Mesothelial cell of epicardium (in vitro differentiated cells): ENCODE data around the gene MYRF. TPM values are rescaled to one million over a fixed set of nuclear protein-coding genes. Genes with fewer than 3 reads are reported as not detected.

Experiments
- DNase-seq, 2 experiments: peaks; one replicate each; pipeline ENCODE4 v3.0.0; 2021; ENCODE audit warnings: low spot score in 2 of 2; ENCODE audit not compliant: unreplicated experiment in 2 of 2
- H3K27ac Mint-ChIP-seq: 2 replicates; pipeline ENCODE4 v1.8.0; 2021; ENCODE audit warnings: mixed read lengths
- H3K27me3 Mint-ChIP-seq: 2 replicates; pipeline ENCODE4 v1.8.0; 2021; ENCODE audit warnings: low read depth, mixed read lengths
- H3K36me3 Mint-ChIP-seq: 2 replicates; pipeline ENCODE4 v1.8.0; 2021; ENCODE audit warnings: mixed read lengths
- H3K4me1 Mint-ChIP-seq: 2 replicates; pipeline ENCODE4 v1.8.0; 2021; ENCODE audit warnings: mixed read lengths
- H3K4me3 Mint-ChIP-seq: 2 replicates; pipeline ENCODE4 v1.8.0; 2021; ENCODE audit warnings: mild to moderate bottlenecking, moderate library complexity, mixed read lengths
- H3K9me3 Mint-ChIP-seq: 2 replicates; pipeline ENCODE4 v1.8.0; 2021; ENCODE audit warnings: mixed read lengths
- total RNA-seq: library from RNA; stranded (reverse); gene quantifications from 3 replicates; pipeline ENCODE4 v1.2.1, GENCODE V29; 2021
- TF ChIP-seq, protein P1 (sequence below): fragments of 200-600 bp; sonication (generic); IDR thresholded peaks from one replicate; pipeline ENCODE4 v1.5.0; 2021; ENCODE audit warnings: antibody characterized with exemption; ENCODE audit not compliant: unreplicated experiment

Gene MYRF
- total RNA-seq, 1 donor from 2014 or later = 428 TPM

DNA sequence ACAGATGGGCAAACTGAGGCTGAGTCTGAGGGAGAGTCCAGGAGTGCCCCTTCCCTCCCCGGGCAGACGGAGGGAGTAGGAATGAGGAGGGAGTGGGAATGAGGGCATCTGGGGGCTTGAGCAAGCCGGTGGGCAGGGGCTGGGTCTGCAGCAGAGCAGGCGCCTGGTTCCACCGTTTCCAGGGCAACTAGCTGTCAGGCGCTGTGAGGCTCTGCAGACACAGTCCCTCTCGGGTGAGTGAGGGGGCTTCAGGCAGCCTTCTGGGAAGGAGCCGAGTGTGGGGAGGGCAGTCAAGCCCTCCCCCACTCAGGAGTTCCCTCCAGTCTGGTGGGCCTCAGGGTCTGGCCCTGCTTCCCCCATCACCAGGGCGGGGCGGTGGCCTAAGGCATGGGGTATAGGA is 20.9 kb downstream of the MYRF start:
- TF ChIP-seq, protein P1, sequence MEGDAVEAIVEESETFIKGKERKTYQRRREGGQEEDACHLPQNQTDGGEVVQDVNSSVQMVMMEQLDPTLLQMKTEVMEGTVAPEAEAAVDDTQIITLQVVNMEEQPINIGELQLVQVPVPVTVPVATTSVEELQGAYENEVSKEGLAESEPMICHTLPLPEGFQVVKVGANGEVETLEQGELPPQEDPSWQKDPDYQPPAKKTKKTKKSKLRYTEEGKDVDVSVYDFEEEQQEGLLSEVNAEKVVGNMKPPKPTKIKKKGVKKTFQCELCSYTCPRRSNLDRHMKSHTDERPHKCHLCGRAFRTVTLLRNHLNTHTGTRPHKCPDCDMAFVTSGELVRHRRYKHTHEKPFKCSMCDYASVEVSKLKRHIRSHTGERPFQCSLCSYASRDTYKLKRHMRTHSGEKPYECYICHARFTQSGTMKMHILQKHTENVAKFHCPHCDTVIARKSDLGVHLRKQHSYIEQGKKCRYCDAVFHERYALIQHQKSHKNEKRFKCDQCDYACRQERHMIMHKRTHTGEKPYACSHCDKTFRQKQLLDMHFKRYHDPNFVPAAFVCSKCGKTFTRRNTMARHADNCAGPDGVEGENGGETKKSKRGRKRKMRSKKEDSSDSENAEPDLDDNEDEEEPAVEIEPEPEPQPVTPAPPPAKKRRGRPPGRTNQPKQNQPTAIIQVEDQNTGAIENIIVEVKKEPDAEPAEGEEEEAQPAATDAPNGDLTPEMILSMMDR = no peak
- H3K27me3 Mint-ChIP-seq = no peaks in the 10 kb centered on the region
- DNase-seq = peak; percentile 66 to 83
- H3K27ac Mint-ChIP-seq = peak overlapping the region; percentile 99
- no peaks in the 10 kb centered on the region for H3K9me3 Mint-ChIP-seq
- H3K36me3 Mint-ChIP-seq = peaks cover 17% of the 10 kb centered on the region
- H3K4me3 Mint-ChIP-seq = peak overlapping the region; percentile 38
- peaks cover 68% of the 10 kb centered on the region for H3K4me1 Mint-ChIP-seq

DNA sequence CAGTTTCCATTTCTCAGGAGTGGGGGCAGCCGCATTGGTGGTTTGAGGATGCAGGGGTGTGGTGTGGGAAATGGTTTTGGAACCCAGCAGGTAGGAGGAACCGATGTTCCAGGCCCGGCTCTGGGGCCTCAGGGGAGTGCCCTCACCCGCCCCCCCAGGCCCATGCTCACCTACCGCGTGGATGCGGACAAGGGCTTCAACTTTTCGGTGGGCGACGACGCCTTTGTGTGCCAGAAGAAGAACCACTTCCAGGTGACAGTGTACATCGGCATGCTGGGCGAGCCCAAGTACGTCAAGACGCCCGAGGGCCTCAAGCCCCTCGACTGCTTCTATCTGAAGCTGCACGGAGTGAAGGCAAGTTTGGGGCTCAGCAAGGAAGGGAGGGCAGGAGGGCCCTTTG is 21.4 kb downstream of the MYRF start:
- peaks cover 65% of the 10 kb centered on the region for H3K4me1 Mint-ChIP-seq
- no peaks in the 10 kb centered on the region for H3K27me3 Mint-ChIP-seq
- H3K36me3 Mint-ChIP-seq = peaks cover 22% of the 10 kb centered on the region
- TF ChIP-seq, protein P1 = no peak
- no peak for DNase-seq
- peak overlapping the region; percentile 99 for H3K27ac Mint-ChIP-seq
- H3K4me3 Mint-ChIP-seq = peak overlapping the region; percentile 38
- no peaks in the 10 kb centered on the region for H3K9me3 Mint-ChIP-seq

- peak overlapping the region; percentile 24 for H3K4me3 Mint-ChIP-seq
- H3K36me3 Mint-ChIP-seq = peaks cover 22% of the 10 kb centered on the region
- H3K27ac Mint-ChIP-seq = peak overlapping the region; percentile 99
- no peaks in the 10 kb centered on the region for H3K9me3 Mint-ChIP-seq
- TF ChIP-seq, protein P1 = no peak
- no peak for DNase-seq
- no peaks in the 10 kb centered on the region for H3K27me3 Mint-ChIP-seq
- H3K4me1 Mint-ChIP-seq = peaks cover 63% of the 10 kb centered on the region
These were observed 22.0 kb downstream of the MYRF start for GRCh38 chr11:61774411-61774810.

- no peaks in the 10 kb centered on the region for H3K9me3 Mint-ChIP-seq
- H3K4me1 Mint-ChIP-seq = peaks cover 57% of the 10 kb centered on the region
- TF ChIP-seq, protein P1 = no peak
- H3K27ac Mint-ChIP-seq = peak overlapping the region; percentile 99
- no peaks in the 10 kb centered on the region for H3K27me3 Mint-ChIP-seq
- no peak overlapping the region for H3K4me3 Mint-ChIP-seq
- H3K36me3 Mint-ChIP-seq = peaks cover 25% of the 10 kb centered on the region
- no peak for DNase-seq
These were observed 22.7 kb downstream of the MYRF start for GRCh38 chr11:61775106-61775505.

DNA sequence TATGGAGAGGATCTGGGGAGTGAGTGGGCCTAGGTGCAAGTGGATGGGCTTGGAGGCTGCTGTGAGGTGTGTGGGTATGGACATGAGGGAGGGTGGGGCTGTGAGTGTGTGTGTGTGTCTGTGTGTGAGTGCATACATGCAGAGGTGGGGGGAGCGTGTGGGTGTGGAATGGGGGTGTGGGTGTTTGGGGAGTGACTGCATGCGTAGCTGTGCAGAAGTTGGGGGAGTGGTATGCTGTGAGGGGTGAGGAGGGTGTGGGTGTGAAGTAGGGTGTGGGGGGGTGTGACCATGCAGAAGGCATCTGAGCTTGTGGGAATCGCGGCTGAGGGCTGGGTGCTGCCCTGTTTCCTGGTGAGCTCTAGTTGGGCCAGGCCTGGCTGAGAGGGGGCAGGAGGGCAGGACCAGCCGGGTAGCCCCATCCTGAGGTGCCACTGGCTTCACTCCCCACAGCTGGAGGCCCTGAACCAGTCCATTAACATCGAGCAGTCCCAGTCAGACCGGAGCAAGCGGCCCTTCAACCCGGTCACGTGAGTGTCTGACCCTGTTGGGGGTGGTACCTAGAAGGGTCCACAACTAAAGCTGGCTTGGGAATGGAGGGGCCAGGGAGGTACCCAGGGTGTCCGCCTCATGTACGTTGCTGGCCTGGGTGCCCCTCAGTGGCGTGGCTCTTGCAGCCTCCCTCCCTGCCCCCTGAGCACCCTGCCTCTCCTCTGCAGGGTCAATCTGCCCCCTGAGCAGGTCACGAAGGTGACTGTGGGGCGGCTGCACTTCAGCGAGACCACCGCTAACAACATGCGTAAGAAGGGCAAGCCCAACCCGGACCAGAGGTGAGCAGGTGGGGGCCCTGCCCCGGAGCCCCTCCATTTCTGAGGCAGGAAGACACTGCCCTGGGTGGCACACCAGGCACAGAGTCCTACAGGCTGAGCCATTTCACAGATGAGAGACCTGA is 23.4 kb downstream of the MYRF start:
- peak overlapping the region; percentile 99 for H3K27ac Mint-ChIP-seq
- H3K36me3 Mint-ChIP-seq = peaks cover 28% of the 10 kb centered on the region
- H3K9me3 Mint-ChIP-seq = no peaks in the 10 kb centered on the region
- TF ChIP-seq, protein P1 = no peak
- DNase-seq = no peak
- peaks cover 50% of the 10 kb centered on the region for H3K4me1 Mint-ChIP-seq
- no peak overlapping the region for H3K4me3 Mint-ChIP-seq
- no peaks in the 10 kb centered on the region for H3K27me3 Mint-ChIP-seq
